HL-60 (cell line): Measurements from ENCODE around the gene ACVR2A.

Experiments used
- DNase-seq, 2 experiments: peaks; one replicate each; pipeline ENCODE4 v3.0.0-alpha.2; 2010 to 2020; ENCODE audit warnings: low read depth in 1 of 2, low spot score in 1 of 2
- H3K27ac ChIP-seq: fragments of 250-450 bp; sonication (Bioruptor Pico); replicated peaks from 2 replicates; pipeline ENCODE4 v1.5.1; 2020; ENCODE audit warnings: mild to moderate bottlenecking, moderate library complexity
- H3K27me3 ChIP-seq: fragments of 250-450 bp; sonication (Bioruptor Pico); 2 replicates; pipeline ENCODE4 v1.5.1; 2021; ENCODE audit warnings: mild to moderate bottlenecking, moderate library complexity; ENCODE audit not compliant: insufficient read depth, poor library complexity, severe bottlenecking
- H3K4me3 ChIP-seq: replicated peaks from 2 replicates; pipeline ENCODE4 v1.5.1; 2011; ENCODE audit warnings: mild to moderate bottlenecking, control low read depth, low read length; ENCODE audit not compliant: insufficient read depth
- CTCF ChIP-seq: IDR thresholded peaks from one replicate; pipeline ENCODE4 v1.5.1; 2011; ENCODE audit warnings: low read length, control low read depth, inconsistent platforms; ENCODE audit not compliant: insufficient read depth
- GABPA ChIP-seq: IDR thresholded peaks from 2 replicates; pipeline ENCODE4 v1.6.1; 2012; ENCODE audit warnings: low read depth
- POLR2AphosphoS5 ChIP-seq: IDR thresholded peaks from 2 replicates; pipeline ENCODE4 v1.6.1; 2012; ENCODE audit warnings: low read depth
- SPI1 ChIP-seq: IDR thresholded peaks from 2 replicates; pipeline ENCODE4 v1.6.1; 2012; ENCODE audit warnings: low read depth, mild to moderate bottlenecking, borderline replicate concordance
- TF ChIP-seq, protein P1 (sequence below): IDR thresholded peaks from 2 replicates; pipeline ENCODE4 v1.6.1; 2012; ENCODE audit warnings: low read depth; ENCODE audit not compliant: insufficient replicate concordance

The ACVR2A gene

GRCh38 chr2:147867050-147867449 lies 22.2 kb downstream of the ACVR2A start:
- Histone ChIP-seq H3K4me3 (no peak overlapping the region), H3K27me3 (peaks cover 4% of the 10 kb centered on the region), H3K27ac (no peak overlapping the region)
- TF ChIP-seq, protein P1, sequence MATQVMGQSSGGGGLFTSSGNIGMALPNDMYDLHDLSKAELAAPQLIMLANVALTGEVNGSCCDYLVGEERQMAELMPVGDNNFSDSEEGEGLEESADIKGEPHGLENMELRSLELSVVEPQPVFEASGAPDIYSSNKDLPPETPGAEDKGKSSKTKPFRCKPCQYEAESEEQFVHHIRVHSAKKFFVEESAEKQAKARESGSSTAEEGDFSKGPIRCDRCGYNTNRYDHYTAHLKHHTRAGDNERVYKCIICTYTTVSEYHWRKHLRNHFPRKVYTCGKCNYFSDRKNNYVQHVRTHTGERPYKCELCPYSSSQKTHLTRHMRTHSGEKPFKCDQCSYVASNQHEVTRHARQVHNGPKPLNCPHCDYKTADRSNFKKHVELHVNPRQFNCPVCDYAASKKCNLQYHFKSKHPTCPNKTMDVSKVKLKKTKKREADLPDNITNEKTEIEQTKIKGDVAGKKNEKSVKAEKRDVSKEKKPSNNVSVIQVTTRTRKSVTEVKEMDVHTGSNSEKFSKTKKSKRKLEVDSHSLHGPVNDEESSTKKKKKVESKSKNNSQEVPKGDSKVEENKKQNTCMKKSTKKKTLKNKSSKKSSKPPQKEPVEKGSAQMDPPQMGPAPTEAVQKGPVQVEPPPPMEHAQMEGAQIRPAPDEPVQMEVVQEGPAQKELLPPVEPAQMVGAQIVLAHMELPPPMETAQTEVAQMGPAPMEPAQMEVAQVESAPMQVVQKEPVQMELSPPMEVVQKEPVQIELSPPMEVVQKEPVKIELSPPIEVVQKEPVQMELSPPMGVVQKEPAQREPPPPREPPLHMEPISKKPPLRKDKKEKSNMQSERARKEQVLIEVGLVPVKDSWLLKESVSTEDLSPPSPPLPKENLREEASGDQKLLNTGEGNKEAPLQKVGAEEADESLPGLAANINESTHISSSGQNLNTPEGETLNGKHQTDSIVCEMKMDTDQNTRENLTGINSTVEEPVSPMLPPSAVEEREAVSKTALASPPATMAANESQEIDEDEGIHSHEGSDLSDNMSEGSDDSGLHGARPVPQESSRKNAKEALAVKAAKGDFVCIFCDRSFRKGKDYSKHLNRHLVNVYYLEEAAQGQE, result no peak
- TF ChIP-seq GABPA (no peak), SPI1 (peak; percentile 91), CTCF (no peak)
- peak in 1 of 2 experiments; percentile 21 for DNase-seq

- peaks cover 4% of the 10 kb centered on the region for H3K27me3 ChIP-seq
- TF ChIP-seq, protein P1, result no peak
- TF ChIP-seq SPI1 (no peak), GABPA (no peak), CTCF (no peak)
- no peak for DNase-seq
- H3K4me3 ChIP-seq, result no peak overlapping the region
- no peak overlapping the region for H3K27ac ChIP-seq
Observed at GRCh38 chr2:147869934-147870333, 25.1 kb downstream of the ACVR2A start.

- Histone ChIP-seq H3K27ac (no peak overlapping the region), H3K27me3 (peaks cover 4% of the 10 kb centered on the region), H3K4me3 (no peak overlapping the region)
- DNase-seq, result no peak
- TF ChIP-seq POLR2AphosphoS5 (no peak), GABPA (no peak), CTCF (no peak), SPI1 (no peak)
- TF ChIP-seq, protein P1, result no peak
Observed at GRCh38 chr2:147872967-147873366, 28.1 kb downstream of the ACVR2A start.
